ENCODE results near the gene CACNA1A. TPM values are rescaled to one million over a fixed set of nuclear protein-coding genes. Genes with fewer than 3 reads are reported as not detected.
"Not testable (repeated sequence)": the region's sequence is repeated elsewhere in the genome, so short reads cannot be mapped to it uniquely, and the experiment has no call there.

Gene CACNA1A
- total RNA-seq, 1 donor from 2014 or later = 0.47 TPM

- peaks cover 16% of the 10 kb centered on the region for H3K4me1 Mint-ChIP-seq (ENCODE audit: low read depth)
These were observed 297.4 kb downstream of the CACNA1A start for GRCh38 chr19:13208672-13209483.

GRCh38 chr19:13207846-13208671 is 298.2 kb downstream of the CACNA1A start:
- Mint-ChIP-seq H3K4me1 (ENCODE audit: low read depth) (peaks cover 12% of the 10 kb centered on the region), H3K27me3 (ENCODE audit: insufficient read depth) (peaks cover 4% of the 10 kb centered on the region), H3K4me3 (peak overlapping the region; percentile 77), H3K36me3 (ENCODE audit: low read depth) (no peaks in the 10 kb centered on the region), H3K9me3 (no peaks in the 10 kb centered on the region), H3K27ac (peak overlapping the region; percentile 91)
- intact Hi-C loops (cut with micrococcal nuclease) = loop anchor here (1.0 to 2.0 kb wide), 6 partner anchors 13 to 90 kb away; partner anchors contain the start of gene NACC1
- peak; percentile 45 for DNase-seq (ENCODE audit: low spot score)

More at GRCh38 chr19:13208672-13209483, 297.4 kb downstream of the CACNA1A start:
- Mint-ChIP-seq H3K4me3 (peak overlapping the region; percentile 54), H3K36me3 (ENCODE audit: low read depth) (no peaks in the 10 kb centered on the region), H3K27me3 (ENCODE audit: insufficient read depth) (peaks cover 4% of the 10 kb centered on the region), H3K9me3 (no peaks in the 10 kb centered on the region), H3K27ac (no peak overlapping the region)
- intact Hi-C loops (cut with micrococcal nuclease) = loop anchor here (1.0 to 2.0 kb wide), 6 partner anchors 14 to 91 kb away; partner anchors contain the start of gene NACC1
- no peak for DNase-seq (ENCODE audit: low spot score)

- Mint-ChIP-seq H3K4me3 (no peak overlapping the region), H3K27me3 (ENCODE audit: insufficient read depth) (peaks cover 4% of the 10 kb centered on the region), H3K36me3 (ENCODE audit: low read depth) (no peaks in the 10 kb centered on the region), H3K27ac (no peak overlapping the region), H3K9me3 (no peaks in the 10 kb centered on the region), H3K4me1 (ENCODE audit: low read depth) (peaks cover 6% of the 10 kb centered on the region)
- intact Hi-C loops (cut with micrococcal nuclease) = no loop called here
- DNase-seq (ENCODE audit: low spot score) = no peak
These were observed 298.9 kb downstream of the CACNA1A start for GRCh38 chr19:13207237-13207845.

GRCh38 chr19:13206587-13206986 is 299.7 kb downstream of the CACNA1A start:
- intact Hi-C loops (cut with micrococcal nuclease) = no loop called here
- Mint-ChIP-seq H3K4me1 (ENCODE audit: low read depth) (peaks cover 6% of the 10 kb centered on the region), H3K27ac (peak overlapping the region; percentile 48)

GRCh38 chr19:13202112-13202511 is 304.2 kb downstream of the CACNA1A start:
- DNase-seq (ENCODE audit: low spot score); H3K27me3 Mint-ChIP-seq (ENCODE audit: insufficient read depth): not testable (repeated sequence)

More at GRCh38 chr19:13206587-13206986, 299.7 kb downstream of the CACNA1A start:
- no peaks in the 10 kb centered on the region for H3K9me3 Mint-ChIP-seq
- no peak for DNase-seq (ENCODE audit: low spot score)
- H3K27me3 Mint-ChIP-seq (ENCODE audit: insufficient read depth) = peaks cover 4% of the 10 kb centered on the region
- no peaks in the 10 kb centered on the region for H3K36me3 Mint-ChIP-seq (ENCODE audit: low read depth)
- no peak overlapping the region for H3K4me3 Mint-ChIP-seq

GRCh38 chr19:13198634-13199033 is 307.6 kb downstream of the CACNA1A start:
- intact Hi-C loops (cut with micrococcal nuclease) = no loop called here
- H3K4me1 Mint-ChIP-seq (ENCODE audit: low read depth) = peaks cover 7% of the 10 kb centered on the region
- no peak overlapping the region for H3K27ac Mint-ChIP-seq
- no peaks in the 10 kb centered on the region for H3K27me3 Mint-ChIP-seq (ENCODE audit: insufficient read depth)
- DNase-seq (ENCODE audit: low spot score) = no peak
- no peaks in the 10 kb centered on the region for H3K9me3 Mint-ChIP-seq
- no peak overlapping the region for H3K4me3 Mint-ChIP-seq
- H3K36me3 Mint-ChIP-seq (ENCODE audit: low read depth) = no peaks in the 10 kb centered on the region

More at GRCh38 chr19:13202112-13202511, 304.2 kb downstream of the CACNA1A start:
- H3K4me1 Mint-ChIP-seq (ENCODE audit: low read depth); H3K27ac Mint-ChIP-seq; H3K36me3 Mint-ChIP-seq (ENCODE audit: low read depth); H3K9me3 Mint-ChIP-seq; H3K4me3 Mint-ChIP-seq; intact Hi-C loops (cut with micrococcal nuclease): not testable (repeated sequence)

- Mint-ChIP-seq H3K4me1 (ENCODE audit: low read depth) (peaks cover 15% of the 10 kb centered on the region), H3K36me3 (ENCODE audit: low read depth) (no peaks in the 10 kb centered on the region), H3K27ac (no peak overlapping the region), H3K27me3 (ENCODE audit: insufficient read depth) (no peaks in the 10 kb centered on the region), H3K4me3 (no peak overlapping the region), H3K9me3 (no peaks in the 10 kb centered on the region)
- DNase-seq (ENCODE audit: low spot score) = peak; percentile 32
- intact Hi-C loops (cut with micrococcal nuclease) = loop anchor here (2.0 kb wide), 2 partner anchors 13 to 33 kb away; no protein-coding TSS in a partner anchor
These were observed 310.6 kb downstream of the CACNA1A start for GRCh38 chr19:13195678-13196077.

- no peaks in the 10 kb centered on the region for H3K9me3 Mint-ChIP-seq
- H3K27ac Mint-ChIP-seq = peak overlapping the region; percentile 65
- H3K27me3 Mint-ChIP-seq (ENCODE audit: insufficient read depth) = no peaks in the 10 kb centered on the region
- peak overlapping the region; percentile 5 for H3K4me3 Mint-ChIP-seq
- DNase-seq (ENCODE audit: low spot score) = no peak
- intact Hi-C loops (cut with micrococcal nuclease) = loop anchor here (2.0 kb wide), 1 partner anchor 18 kb away; no protein-coding TSS in a partner anchor
- H3K36me3 Mint-ChIP-seq (ENCODE audit: low read depth) = no peaks in the 10 kb centered on the region
- peaks cover 31% of the 10 kb centered on the region for H3K4me1 Mint-ChIP-seq (ENCODE audit: low read depth)
These were observed 315.3 kb downstream of the CACNA1A start for GRCh38 chr19:13190781-13191540.

GRCh38 chr19:13189600-13189999 is 316.7 kb downstream of the CACNA1A start:
- Mint-ChIP-seq H3K9me3 (no peaks in the 10 kb centered on the region), H3K4me1 (ENCODE audit: low read depth) (peaks cover 25% of the 10 kb centered on the region), H3K36me3 (ENCODE audit: low read depth) (no peaks in the 10 kb centered on the region), H3K27me3 (ENCODE audit: insufficient read depth) (no peaks in the 10 kb centered on the region), H3K4me3 (no peak overlapping the region), H3K27ac (no peak overlapping the region)
- intact Hi-C loops (cut with micrococcal nuclease) = no loop called here
- no peak for DNase-seq (ENCODE audit: low spot score)

GRCh38 chr19:13187419-13187818 is 318.9 kb downstream of the CACNA1A start:
- peak overlapping the region; percentile 9 for H3K27ac Mint-ChIP-seq
- no peaks in the 10 kb centered on the region for H3K36me3 Mint-ChIP-seq (ENCODE audit: low read depth)
- no peaks in the 10 kb centered on the region for H3K9me3 Mint-ChIP-seq
- H3K27me3 Mint-ChIP-seq (ENCODE audit: insufficient read depth) = no peaks in the 10 kb centered on the region
- no peak overlapping the region for H3K4me3 Mint-ChIP-seq
- intact Hi-C loops (cut with micrococcal nuclease) = no loop called here
- H3K4me1 Mint-ChIP-seq (ENCODE audit: low read depth) = peaks cover 25% of the 10 kb centered on the region
- DNase-seq (ENCODE audit: low spot score) = no peak

GRCh38 chr19:13186688-13187087 is 319.6 kb downstream of the CACNA1A start:
- intact Hi-C loops (cut with micrococcal nuclease) = not testable (repeated sequence)

More at GRCh38 chr19:13186688-13187087, 319.6 kb downstream of the CACNA1A start:
- not testable (repeated sequence) for H3K36me3 Mint-ChIP-seq (ENCODE audit: low read depth); DNase-seq (ENCODE audit: low spot score); H3K9me3 Mint-ChIP-seq; H3K27me3 Mint-ChIP-seq (ENCODE audit: insufficient read depth); H3K27ac Mint-ChIP-seq; H3K4me3 Mint-ChIP-seq
- H3K4me1 Mint-ChIP-seq (ENCODE audit: low read depth) = peaks cover 31% of the 10 kb centered on the region
